ENCODE data around the gene CCZ1B.
"Not testable (repeated sequence)": the region's sequence is repeated elsewhere in the genome, so short reads cannot be mapped to it uniquely, and the experiment has no call there.

Gene CCZ1B

DNA sequence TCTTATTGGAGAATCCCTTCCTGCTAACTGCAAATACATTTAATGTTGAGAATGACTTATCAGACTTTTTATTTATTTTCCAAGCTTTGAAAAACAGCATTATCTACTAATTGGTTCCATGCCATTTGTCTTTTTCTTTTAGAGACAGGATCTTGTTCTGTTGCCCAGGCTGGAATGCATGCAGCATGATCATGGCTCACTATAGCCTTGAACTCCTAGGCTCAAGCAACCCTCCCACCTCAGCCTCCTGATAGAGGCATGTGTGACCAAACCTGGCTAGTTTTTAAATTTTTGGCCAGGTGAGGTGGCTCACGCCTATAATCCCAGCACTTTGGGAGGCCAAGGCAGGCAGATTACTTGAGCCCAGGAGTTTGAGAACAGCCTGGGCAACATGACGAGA is 13.1 kb downstream of the CCZ1B start:
- not testable (repeated sequence) for ATAC-seq (ENCODE audit: low read depth)

DNA sequence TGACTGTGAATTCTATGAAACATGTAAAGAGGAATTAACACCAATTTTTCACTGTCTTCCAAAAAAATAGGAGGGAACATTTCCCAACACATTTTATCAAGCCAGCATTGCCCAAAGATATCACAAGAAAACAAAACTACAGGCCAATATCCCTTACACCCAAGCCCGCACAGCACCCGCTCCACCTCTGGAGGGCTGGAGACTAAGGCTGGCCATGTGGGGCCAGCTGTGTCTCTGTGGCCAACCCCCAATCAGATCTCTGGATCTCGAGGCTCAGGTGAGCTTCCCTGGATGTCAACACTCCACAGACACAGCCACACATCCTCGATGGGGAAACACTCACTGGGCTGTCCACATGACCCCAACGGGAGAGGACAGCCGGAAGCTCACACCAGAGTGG is 18.1 kb downstream of the CCZ1B start:
- ATAC-seq (ENCODE audit: low read depth); H3K36me3 Mint-ChIP-seq; DNase-seq (ENCODE audit: low spot score in 2 of 2); H3K4me3 Mint-ChIP-seq; H3K27me3 Mint-ChIP-seq; H3K9me3 Mint-ChIP-seq; H3K4me1 Mint-ChIP-seq; H3K27ac Mint-ChIP-seq: not testable (repeated sequence)

More for the DNA sequence above, 13.1 kb downstream of the CCZ1B start:
- not testable (repeated sequence) for DNase-seq (ENCODE audit: low spot score in 2 of 2); H3K27me3 Mint-ChIP-seq; H3K27ac Mint-ChIP-seq; H3K9me3 Mint-ChIP-seq; H3K4me1 Mint-ChIP-seq; H3K36me3 Mint-ChIP-seq; H3K4me3 Mint-ChIP-seq

DNA sequence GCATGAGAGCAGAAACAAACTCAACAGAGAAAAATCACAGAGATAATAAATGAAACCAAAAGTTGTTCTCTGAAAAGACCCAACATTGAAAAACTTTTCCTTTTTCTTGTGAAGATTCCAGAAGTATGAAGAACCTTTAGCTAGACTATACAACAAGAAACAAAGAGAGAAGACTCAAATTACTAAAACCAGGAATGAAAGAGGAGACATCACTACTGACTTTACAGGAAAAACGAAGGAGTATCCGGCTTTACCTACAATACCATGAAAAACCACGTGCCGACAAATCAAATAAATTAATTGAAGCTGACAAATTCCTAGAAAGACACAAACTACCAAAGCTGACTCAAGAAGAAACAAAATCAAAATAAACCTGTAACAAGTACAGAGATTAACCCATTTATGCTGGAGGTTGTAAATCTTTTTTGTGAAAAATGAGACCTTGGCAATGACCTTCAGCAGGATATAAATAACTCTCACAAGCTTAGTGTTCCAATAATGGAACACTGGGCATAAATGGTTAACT is 18.6 kb downstream of the CCZ1B start:
- H3K4me1 Mint-ChIP-seq; H3K4me3 Mint-ChIP-seq; H3K27ac Mint-ChIP-seq; H3K9me3 Mint-ChIP-seq; ATAC-seq (ENCODE audit: low read depth); H3K36me3 Mint-ChIP-seq; H3K27me3 Mint-ChIP-seq; DNase-seq (ENCODE audit: low spot score in 2 of 2): not testable (repeated sequence)

DNA sequence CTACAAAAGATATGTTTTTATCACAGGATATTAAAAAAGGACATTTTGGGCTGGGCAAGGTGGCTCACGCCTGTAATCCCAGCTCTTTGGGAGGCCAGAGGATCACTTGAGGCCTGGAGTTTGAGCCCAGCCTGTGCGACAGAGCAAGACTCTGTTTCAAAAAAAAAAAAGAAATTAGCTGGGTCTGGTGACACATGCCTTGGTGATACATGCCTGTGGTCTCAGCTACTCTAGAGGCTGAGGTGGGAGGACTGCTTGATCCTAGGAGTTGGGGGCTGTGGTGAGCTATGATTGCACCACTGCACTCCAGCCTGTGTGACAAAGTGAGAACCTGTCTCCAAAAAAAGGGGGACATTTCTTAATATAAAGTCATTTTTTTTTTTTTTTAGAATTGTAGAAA is 25.7 kb downstream of the CCZ1B start:
- not testable (repeated sequence) for ATAC-seq (ENCODE audit: low read depth); H3K27me3 Mint-ChIP-seq; H3K4me3 Mint-ChIP-seq; H3K36me3 Mint-ChIP-seq; H3K9me3 Mint-ChIP-seq; H3K27ac Mint-ChIP-seq; DNase-seq (ENCODE audit: low spot score in 2 of 2); H3K4me1 Mint-ChIP-seq

DNA sequence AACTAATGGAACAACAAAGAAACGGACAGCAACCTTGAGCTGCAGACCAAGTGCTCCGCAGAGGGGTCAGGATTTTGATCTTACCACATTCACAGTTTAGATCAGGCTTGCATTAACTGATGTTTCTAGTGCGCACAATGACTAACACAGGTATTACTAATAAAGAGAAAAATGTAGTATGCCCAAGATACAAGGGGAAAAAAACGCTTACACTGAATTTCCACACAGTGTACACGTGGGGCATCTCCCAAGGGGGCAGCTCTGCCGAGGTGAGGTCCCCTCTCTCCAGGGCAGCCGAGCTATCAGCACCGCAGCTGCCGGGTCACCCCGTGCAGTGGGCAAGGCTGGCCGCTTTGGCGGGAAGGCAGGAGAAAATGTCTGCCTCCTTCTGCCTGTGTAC is 26.2 kb downstream of the CCZ1B start:
- DNase-seq (ENCODE audit: low spot score in 2 of 2); H3K9me3 Mint-ChIP-seq; H3K27me3 Mint-ChIP-seq; H3K4me3 Mint-ChIP-seq; H3K27ac Mint-ChIP-seq; ATAC-seq (ENCODE audit: low read depth); H3K4me1 Mint-ChIP-seq; H3K36me3 Mint-ChIP-seq: not testable (repeated sequence)

DNA sequence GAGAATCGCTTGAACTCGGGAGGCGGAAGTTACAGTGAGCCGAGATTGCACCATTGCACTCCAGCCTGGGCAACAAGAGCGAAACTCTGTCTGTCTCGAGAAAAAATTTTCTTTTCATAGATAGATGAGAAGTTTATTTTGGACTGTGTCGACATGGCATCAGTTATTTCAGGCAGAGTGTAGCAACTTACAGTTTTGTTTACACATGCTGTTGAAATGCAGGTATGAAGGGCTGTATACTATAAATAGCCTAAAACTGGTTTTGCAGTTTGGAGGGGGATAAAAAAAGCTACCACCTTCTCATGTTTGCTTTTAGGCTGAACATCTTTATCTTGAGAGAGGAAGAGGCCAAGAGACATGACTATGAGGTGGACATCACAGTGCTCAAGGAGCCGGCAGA is 28.0 kb downstream of the CCZ1B start:
- not testable (repeated sequence) for DNase-seq (ENCODE audit: low spot score in 2 of 2); H3K9me3 Mint-ChIP-seq; H3K27me3 Mint-ChIP-seq; ATAC-seq (ENCODE audit: low read depth); H3K27ac Mint-ChIP-seq; H3K36me3 Mint-ChIP-seq; H3K4me1 Mint-ChIP-seq; H3K4me3 Mint-ChIP-seq

DNA sequence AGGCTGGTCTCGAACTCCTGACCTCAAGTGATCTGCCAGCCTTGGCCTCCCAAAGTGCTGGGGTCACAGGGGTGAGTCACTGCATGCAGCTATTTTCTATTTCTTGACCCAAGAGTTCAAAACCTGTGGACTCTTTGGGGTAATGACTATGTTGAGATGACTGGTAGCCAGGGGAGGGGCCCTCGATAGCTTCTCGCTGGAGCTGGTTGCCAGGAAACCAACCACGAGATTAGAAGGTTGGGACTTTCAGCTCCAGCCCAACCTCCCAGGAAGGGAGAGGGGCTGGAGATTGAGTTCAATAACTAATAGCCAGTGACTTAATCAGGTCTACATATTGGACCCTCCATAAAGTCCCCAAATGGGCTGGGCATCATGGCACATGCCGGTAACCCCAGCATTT is 28.9 kb downstream of the CCZ1B start:
- H3K9me3 Mint-ChIP-seq; H3K4me1 Mint-ChIP-seq; H3K27me3 Mint-ChIP-seq; H3K27ac Mint-ChIP-seq; H3K36me3 Mint-ChIP-seq; DNase-seq (ENCODE audit: low spot score in 2 of 2); ATAC-seq (ENCODE audit: low read depth); H3K4me3 Mint-ChIP-seq: not testable (repeated sequence)

DNA sequence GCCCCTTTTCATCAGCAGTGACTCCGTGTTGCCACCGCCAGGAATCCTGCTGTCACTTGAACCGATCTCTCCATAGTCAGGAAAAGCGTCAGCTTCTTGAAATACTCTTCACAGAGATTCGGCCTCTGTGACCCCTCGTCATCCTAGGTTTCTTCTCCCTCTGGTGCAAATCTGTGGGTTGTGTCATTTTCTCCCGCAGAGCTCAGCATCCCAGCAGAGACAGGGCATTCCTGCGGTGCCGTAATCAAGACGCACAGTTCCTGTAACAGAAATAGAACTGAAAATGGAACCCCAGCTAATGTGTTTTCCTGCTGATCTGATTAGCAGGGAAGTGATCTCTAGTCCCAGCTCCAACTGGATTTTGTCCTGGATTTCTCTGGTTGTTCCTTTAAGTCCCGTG is 31.8 kb downstream of the CCZ1B start:
- H3K4me1 Mint-ChIP-seq; ATAC-seq (ENCODE audit: low read depth); H3K9me3 Mint-ChIP-seq; H3K27me3 Mint-ChIP-seq; H3K36me3 Mint-ChIP-seq; DNase-seq (ENCODE audit: low spot score in 2 of 2); H3K4me3 Mint-ChIP-seq; H3K27ac Mint-ChIP-seq: not testable (repeated sequence)

DNA sequence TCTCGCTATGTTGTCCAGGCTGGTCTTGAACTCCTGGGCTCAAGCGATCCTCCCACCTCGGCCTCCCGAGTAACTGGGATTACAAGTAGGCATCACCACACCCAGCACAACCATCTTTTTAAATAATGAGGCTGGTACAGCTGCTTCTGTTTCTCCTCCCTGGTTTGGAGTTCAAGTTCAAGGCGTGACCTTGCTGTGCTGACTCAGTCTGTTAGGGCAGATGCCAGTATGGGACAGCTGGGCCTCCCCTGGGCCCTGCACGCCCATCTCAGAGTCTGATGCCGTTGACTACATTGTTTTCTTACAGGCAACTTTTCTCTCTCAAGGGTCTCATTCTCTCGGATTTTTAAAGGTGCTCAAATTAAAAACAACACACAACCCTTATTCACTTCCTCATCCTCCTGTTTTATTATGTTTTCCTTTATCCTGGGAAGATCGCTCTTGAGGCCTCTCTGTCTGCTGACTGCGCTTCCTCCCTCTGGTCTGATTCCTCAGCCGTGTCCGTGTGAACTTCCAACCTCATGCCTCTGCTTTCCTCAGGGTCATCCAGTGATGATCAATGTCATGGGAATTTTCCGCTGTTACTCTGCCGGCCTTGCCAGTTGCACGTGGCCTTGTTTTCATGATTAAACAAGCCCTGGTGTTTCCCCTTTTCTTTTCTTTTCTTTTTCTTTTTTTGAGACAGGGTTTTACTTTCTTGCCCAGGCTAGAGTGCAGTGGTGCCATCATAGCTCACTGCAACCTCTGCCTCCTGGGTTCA is 33.8 kb downstream of the CCZ1B start:
- not testable (repeated sequence) for H3K4me1 Mint-ChIP-seq; H3K4me3 Mint-ChIP-seq; H3K27ac Mint-ChIP-seq; H3K36me3 Mint-ChIP-seq; H3K27me3 Mint-ChIP-seq; DNase-seq (ENCODE audit: low spot score in 2 of 2); H3K9me3 Mint-ChIP-seq; ATAC-seq (ENCODE audit: low read depth)

DNA sequence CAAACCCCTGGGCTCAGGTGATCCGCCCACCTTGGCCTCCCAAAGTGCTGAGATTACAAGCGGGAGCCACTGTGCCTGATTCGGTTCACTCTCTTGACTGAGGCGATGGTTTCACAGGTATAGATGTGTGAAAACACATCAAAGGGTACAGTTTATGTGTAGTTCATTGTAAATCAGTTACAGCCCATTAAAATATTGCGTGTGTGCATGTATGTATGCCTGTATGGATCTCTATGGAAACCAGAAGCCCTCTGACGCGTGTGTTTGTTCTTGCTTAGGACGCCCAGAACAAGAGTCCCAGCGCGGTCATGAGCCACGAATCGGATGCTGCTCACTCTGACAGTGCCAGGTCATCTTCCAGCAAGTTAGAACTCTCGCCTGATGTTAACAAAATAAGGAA is 36.7 kb downstream of the CCZ1B start:
- not testable (repeated sequence) for H3K4me1 Mint-ChIP-seq; DNase-seq (ENCODE audit: low spot score in 2 of 2); ATAC-seq (ENCODE audit: low read depth); H3K27me3 Mint-ChIP-seq; H3K9me3 Mint-ChIP-seq; H3K36me3 Mint-ChIP-seq; H3K4me3 Mint-ChIP-seq; H3K27ac Mint-ChIP-seq

DNA sequence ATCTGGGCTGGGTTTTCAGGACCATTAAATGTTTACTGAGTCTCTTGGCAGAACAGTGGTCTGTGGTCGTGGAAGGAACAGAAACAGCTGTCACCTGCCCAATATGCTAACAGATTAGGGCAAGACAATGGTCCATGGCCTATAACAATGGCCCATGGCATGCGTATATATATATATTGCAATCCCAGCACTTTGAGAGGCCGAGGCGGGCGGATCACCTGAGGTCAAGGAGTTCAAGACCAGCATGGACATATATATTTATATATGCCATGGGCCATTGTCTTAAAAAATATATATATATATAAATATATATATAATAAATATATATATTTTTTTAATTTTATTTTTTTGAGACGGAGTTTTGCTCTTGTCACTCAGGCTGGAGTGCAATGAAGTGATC is 44.5 kb downstream of the CCZ1B start:
- not testable (repeated sequence) for H3K4me3 Mint-ChIP-seq; ATAC-seq (ENCODE audit: low read depth); DNase-seq (ENCODE audit: low spot score in 2 of 2); H3K36me3 Mint-ChIP-seq; H3K4me1 Mint-ChIP-seq; H3K9me3 Mint-ChIP-seq; H3K27ac Mint-ChIP-seq; H3K27me3 Mint-ChIP-seq

DNA sequence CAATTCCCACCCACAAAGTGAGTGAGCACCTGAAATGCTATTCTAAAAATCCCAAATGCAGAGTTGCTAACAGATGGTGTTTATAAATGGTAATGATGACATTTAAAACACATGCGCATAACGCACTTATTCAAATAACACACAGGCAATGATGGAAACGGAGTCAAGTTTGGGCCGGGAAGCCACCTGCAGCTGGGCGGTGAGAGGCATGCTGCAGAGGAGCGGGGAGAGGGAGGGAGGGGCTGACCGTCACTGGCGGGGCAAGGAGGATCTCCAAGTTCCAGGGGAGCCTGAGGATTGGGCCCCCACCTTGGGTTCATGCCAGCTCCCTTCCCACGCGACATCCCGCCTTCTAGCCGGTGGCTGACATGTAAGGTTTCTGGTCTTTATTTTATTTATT is 64.9 kb downstream of the CCZ1B start:
- ATAC-seq (ENCODE audit: low read depth); H3K4me3 Mint-ChIP-seq; DNase-seq (ENCODE audit: low spot score in 2 of 2); H3K27me3 Mint-ChIP-seq; H3K4me1 Mint-ChIP-seq; H3K27ac Mint-ChIP-seq; H3K9me3 Mint-ChIP-seq; H3K36me3 Mint-ChIP-seq: not testable (repeated sequence)

DNA sequence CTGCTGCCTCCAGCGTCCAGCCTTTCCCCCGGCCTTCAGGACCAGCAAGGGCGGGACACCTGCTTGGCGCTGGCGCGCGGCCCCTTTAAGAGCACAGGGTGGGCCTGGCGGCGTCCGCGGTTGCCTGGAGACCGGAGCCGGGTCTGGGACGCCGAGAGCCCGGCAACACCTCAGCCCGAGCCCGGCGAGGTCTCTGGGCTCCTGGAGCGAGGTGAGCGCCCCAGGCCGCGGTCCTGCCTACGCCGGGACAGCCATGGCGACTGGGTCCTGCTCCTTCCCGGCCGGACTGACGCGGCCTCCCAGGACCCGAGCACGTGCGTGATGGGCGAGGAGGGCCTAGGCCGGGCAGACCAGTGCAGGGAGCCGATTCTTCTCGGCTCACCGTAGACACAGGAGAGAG is 72.1 kb downstream of the CCZ1B start, which contains the start of gene RSPH10B2:
Gene RSPH10B2 (plus strand): TSS at position 140 of the 400 bp plus-strand sequence. CDS start 3,575 bp downstream, outside the sequence.
- not testable (repeated sequence) for H3K27me3 Mint-ChIP-seq; H3K27ac Mint-ChIP-seq; H3K4me3 Mint-ChIP-seq; H3K4me1 Mint-ChIP-seq; ATAC-seq (ENCODE audit: low read depth); DNase-seq (ENCODE audit: low spot score in 2 of 2); H3K36me3 Mint-ChIP-seq; H3K9me3 Mint-ChIP-seq

DNA sequence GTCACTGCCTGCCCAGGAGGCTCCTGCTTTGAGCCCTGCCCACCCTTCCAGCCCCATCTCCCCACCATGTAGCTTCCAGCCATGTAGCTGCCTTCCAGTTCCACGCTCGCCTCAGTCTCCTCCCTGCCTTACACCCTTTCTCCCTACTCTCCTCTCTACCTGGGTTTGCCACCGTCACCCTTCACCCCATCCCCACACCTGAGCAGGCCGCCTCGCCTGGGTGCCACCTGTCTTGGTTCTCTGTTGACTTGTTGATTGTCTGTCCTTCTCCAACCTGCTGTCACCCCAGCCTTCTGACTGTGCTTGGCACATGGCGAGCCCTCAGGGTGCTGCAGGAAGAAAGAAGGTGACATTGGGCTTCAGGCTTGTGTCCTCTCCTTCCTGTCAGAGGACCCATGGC is 75.9 kb downstream of the CCZ1B start:
- H3K36me3 Mint-ChIP-seq; H3K4me1 Mint-ChIP-seq; H3K27me3 Mint-ChIP-seq; H3K9me3 Mint-ChIP-seq; H3K27ac Mint-ChIP-seq; H3K4me3 Mint-ChIP-seq; ATAC-seq (ENCODE audit: low read depth); DNase-seq (ENCODE audit: low spot score in 2 of 2): not testable (repeated sequence)

DNA sequence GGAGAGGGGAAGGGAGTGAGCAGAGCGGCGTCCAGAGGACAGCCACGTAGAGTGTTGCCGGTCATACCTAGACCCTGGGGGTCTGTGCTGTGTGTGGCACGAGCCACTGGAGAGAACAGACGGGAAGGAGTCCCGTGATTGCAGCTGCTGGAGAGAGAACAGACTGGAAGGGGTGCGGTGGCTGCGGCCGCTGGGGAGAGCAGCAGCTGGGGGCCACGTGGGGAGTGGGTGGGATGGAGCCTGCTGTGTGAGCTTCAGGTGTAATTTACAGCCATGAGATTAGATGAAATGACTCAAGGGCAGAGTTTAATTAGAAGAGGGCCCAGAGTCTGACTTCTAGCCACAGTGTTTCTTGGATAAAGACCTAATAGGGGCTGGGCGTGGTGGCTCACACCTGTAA is 76.7 kb downstream of the CCZ1B start:
- H3K27ac Mint-ChIP-seq; ATAC-seq (ENCODE audit: low read depth); H3K36me3 Mint-ChIP-seq; H3K4me1 Mint-ChIP-seq; H3K4me3 Mint-ChIP-seq; H3K9me3 Mint-ChIP-seq; DNase-seq (ENCODE audit: low spot score in 2 of 2); H3K27me3 Mint-ChIP-seq: not testable (repeated sequence)

All from memory B cell (primary cell).